HL-60/S4 treated with retinoic acid at 250 ng/mL for 4 days and 3 days (cell line): ENCODE data around the gene COL6A3.

Experiments
- in situ Hi-C: fragments of 300-500 bp; cut with MboI; formaldehyde crosslinking; loops from 2 replicates; pipeline ENCODE4 v1.7.0; 2022; ENCODE audit warnings: low sequenced_read_pairs

The COL6A3 gene

GRCh38 chr2:237413777-237414661 lies at the start of gene COL6A3:
Gene COL6A3, minus strand, starts transcription at chr2:237414164. Its CDS starts 17,347 bp downstream, at chr2:237396817.
- in situ Hi-C loops, result no loop called here

- in situ Hi-C loops, result no loop called here
Measured at GRCh38 chr2:237459741-237460174, 45.8 kb upstream of the COL6A3 start.

- in situ Hi-C loops, result no loop called here
Measured at GRCh38 chr2:237459226-237459625, 45.3 kb upstream of the COL6A3 start.

GRCh38 chr2:237458519-237458918 lies 44.6 kb upstream of the COL6A3 start:
- in situ Hi-C loops, result no loop called here

GRCh38 chr2:237457388-237457941 lies 43.5 kb upstream of the COL6A3 start:
- in situ Hi-C loops, result no loop called here

- in situ Hi-C loops, result no loop called here
Measured at GRCh38 chr2:237456200-237456843, 42.4 kb upstream of the COL6A3 start.

- in situ Hi-C loops, result no loop called here
Measured at GRCh38 chr2:237455764-237456163, 41.8 kb upstream of the COL6A3 start.

- in situ Hi-C loops, result no loop called here
Measured at GRCh38 chr2:237453671-237454070, 39.7 kb upstream of the COL6A3 start.

- in situ Hi-C loops, result no loop called here
Measured at GRCh38 chr2:237452861-237453260, 38.9 kb upstream of the COL6A3 start.

GRCh38 chr2:237451643-237452469 lies 37.9 kb upstream of the COL6A3 start:
- in situ Hi-C loops, result no loop called here

GRCh38 chr2:237450583-237450982 lies 36.6 kb upstream of the COL6A3 start:
- in situ Hi-C loops, result no loop called here

- in situ Hi-C loops, result no loop called here
Measured at GRCh38 chr2:237450108-237450507, 36.1 kb upstream of the COL6A3 start.

GRCh38 chr2:237449193-237449881 lies 35.4 kb upstream of the COL6A3 start:
- in situ Hi-C loops, result no loop called here

GRCh38 chr2:237448626-237449025 lies 34.7 kb upstream of the COL6A3 start:
- in situ Hi-C loops, result no loop called here

- in situ Hi-C loops, result no loop called here
Measured at GRCh38 chr2:237448171-237448570, 34.2 kb upstream of the COL6A3 start.

- in situ Hi-C loops, result no loop called here
Measured at GRCh38 chr2:237447496-237447895, 33.5 kb upstream of the COL6A3 start.

GRCh38 chr2:237446338-237446665 lies 32.3 kb upstream of the COL6A3 start:
- in situ Hi-C loops, result no loop called here

- in situ Hi-C loops, result no loop called here
Measured at GRCh38 chr2:237445611-237446337, 31.8 kb upstream of the COL6A3 start.

- in situ Hi-C loops, result no loop called here
Measured at GRCh38 chr2:237444071-237444470, 30.1 kb upstream of the COL6A3 start.
